Stimulated activated CD8-positive, alpha-beta memory T cell treated with anti-CD3 and anti-CD28 coated beads, Interleukin-15, amount 100 ng/mL, for 4 hours (primary cell): ENCODE data around the gene PELI1.
"Not testable (repeated sequence)": the region's sequence is repeated elsewhere in the genome, so short reads cannot be mapped to it uniquely, and the experiment has no call there.

Experiments used
- DNase-seq, 2 donors: peaks; one replicate each; pipeline ENCODE4 v3.0.0-alpha.2; 2020; ENCODE audit warnings: low read depth in 2 of 2

The PELI1 gene

DNA sequence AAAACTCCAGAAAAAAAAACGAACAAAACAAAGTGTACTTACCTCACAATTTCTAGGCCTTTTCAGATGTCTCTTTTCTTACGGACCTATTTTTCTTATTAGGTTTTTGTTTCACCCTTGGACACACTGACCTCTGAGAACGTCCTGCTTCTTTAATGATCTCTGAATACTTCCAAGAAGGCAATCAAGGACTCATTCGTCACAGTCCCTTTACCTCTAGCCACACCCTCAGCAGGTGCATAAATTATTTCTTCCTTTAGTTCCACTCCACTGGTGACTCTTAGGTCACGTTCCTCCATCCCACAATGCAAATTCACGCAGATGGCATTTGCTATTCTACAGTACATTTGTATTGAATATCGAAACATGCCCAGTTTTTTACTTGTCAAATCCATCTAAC lies 21.9 kb downstream of the PELI1 start:
- no peak for DNase-seq

DNA sequence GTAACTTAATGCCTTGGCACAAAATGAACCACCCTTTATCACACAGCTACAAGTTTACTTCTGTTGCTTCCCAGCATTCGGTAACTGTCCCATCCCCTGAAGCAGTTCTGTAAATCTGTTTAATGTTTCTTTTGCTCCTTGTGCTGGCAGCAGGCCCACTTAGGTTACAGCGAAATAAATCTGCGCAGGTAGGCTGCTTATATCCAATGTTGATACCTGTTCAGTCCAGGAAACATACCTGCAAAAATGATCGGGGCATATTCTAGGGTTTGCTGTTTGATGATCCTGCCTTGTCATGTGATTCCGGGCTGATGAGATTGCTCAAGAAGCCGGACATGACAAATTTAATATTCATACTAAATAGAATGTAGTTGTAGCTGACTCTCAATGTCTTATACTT lies 23.3 kb downstream of the PELI1 start:
- DNase-seq = no peak

DNA sequence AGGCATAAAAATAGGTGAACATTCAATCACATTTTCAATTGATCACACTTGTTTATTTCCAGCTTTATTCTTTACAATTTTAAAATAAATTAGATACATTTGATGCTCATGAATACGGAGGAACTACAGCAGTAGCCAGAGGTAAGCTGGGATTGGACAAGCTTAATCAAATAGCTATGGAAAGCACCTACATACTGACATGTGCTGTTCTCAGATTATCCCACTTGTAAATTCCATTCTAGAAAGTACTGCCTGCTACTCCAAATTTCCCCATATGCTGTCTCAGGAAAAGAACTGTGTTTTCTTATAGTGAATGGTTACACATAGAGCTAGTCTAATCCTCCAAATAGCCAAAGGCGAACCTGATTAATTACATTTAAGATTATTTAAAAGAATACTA lies 24.2 kb downstream of the PELI1 start:
- no peak for DNase-seq

DNA sequence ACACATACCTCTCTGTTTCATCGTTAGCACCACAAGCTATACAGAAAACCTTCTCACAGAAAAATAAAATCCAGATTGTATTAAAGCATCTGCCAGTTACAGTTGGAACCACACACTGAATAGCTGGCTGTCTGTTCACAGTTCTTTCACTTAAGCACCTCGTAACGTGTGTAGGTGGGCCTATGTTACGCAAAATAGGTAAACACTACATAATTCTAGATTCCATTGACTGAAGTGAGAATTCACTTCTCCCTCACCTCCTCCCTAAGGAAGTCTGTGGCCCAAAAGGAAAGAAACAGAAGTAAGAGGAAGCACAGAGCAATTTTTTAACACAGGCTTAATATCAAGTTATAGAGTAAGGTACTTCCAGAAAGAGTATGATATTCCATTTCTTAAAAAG lies 24.9 kb downstream of the PELI1 start:
- DNase-seq = no peak

DNA sequence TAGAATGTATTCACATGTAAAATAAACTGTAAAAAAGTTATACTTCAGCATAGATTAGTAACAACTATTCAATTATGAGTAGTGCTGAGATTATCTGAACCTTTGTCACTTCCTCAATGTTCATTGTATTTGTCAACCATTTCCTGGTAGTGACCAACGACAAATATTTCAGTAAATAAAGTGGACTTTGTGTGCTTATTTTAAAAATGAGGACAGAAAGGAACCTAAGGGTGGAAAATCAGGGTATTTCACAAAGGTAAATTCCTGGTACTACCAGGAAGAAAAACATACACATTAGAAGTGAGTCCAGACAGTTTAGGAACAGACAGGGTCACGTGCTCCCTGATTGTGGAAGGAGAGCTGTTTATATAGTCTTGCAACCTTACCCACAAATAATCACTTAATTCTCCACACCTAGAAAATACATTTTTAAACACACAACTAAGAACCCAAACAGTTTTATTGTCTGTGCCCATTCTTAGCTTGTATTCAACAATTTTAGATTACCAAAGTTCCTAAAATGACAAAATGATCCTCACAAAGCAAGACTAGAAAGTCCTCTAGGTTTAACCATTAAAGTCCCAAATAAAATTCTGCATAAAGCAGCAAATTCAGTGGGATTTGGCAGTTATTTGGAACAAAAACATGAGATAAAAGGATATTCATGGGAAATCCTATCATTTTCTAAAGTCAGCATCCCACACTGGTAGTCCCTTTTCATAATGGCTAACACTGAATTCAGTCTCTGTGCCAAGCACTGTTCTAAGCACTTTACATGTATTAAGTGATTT lies 28.2 kb downstream of the PELI1 start:
- DNase-seq = no peak

DNA sequence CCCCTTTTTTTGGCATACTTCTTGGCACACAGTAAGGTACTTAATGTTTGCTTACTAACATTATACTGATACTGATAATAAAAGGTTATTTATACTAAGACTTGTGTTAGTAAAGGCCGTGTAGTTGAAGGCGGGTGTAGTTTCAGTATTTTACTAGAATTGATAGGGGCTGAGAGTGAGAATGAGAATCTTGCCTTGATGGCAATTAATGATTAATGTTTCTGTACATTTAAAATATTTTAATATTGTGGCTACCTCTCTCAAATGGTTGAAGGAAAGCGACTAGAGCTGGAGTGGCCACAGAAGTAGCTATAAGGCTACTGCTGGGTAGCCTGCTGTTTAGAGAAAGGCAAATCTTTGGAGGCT lies 29.3 kb downstream of the PELI1 start:
- DNase-seq = no peak

DNA sequence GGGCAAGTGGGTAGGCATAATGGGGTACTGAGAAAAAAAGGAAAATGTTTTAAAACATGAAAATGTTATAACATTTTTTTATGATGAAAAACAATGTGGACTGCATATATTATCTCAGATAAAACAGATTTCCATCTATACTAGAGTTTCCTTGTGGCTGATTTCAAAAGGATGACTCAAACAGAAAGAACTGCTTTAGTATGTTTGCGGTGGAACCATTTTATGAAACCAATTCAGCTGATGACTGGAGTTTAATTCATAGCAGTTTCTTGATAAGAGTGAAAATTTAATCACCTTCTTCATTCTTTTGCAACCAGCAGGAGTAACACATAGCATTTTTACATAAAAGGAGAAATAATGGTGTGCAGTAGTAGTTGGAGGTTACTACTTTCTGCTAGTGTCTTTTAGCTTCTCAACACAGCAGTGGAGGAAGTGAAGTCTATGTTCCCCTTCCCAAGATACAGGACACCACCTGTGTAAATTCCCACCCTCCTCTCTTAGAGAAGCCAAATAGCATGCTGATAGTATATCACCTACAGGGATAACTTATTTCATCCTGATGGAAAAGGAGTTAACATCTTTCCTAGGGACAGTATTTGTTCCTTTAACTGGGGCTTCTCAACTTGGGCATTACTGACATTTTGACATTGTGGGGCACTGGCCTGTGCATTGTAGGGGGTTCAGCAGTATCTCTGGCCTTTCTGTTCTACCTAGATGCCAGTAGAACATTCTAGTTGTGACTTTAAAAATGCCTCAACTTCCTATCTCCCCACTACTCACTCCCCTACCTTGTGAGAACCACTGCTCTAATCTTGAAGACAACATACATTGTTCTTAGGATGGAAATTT lies 29.9 kb downstream of the PELI1 start:
- no peak for DNase-seq

DNA sequence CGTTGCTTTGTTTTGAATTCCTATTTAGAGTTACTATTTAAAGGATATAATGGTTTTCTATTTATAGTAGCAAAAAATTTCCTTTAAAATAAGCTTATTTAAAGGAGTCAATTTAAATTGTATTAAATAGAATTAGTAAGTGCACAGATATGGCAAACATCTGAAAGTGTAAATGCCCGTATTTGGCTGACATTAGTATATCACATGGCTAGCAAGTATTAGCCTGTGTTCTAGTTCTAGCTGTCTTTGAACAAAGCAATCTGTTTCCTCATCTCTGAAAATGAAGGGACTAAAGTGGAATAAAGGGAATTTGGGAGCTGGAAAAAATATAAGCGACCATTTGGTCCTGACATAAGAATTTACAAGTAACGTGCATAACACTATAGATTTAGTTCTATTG lies 32.2 kb downstream of the PELI1 start:
- no peak for DNase-seq

DNA sequence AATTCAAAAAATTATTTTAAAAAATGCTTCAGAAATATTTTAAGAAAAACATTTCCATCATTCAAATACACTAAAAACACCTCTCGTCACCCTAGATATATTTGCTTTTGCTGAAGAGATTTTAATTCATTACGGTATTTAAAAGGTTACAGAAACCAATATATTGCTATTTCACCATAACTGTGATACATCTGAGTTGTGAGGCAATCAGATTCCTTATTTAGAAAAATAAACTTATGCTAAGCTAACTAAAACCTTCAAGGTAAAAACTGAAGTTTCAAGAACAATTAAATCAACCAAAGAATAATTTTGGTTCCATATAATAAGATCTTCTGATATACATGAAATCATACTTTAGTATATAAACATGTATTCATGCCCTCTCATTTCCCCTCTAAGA lies 32.8 kb downstream of the PELI1 start:
- no peak for DNase-seq

DNA sequence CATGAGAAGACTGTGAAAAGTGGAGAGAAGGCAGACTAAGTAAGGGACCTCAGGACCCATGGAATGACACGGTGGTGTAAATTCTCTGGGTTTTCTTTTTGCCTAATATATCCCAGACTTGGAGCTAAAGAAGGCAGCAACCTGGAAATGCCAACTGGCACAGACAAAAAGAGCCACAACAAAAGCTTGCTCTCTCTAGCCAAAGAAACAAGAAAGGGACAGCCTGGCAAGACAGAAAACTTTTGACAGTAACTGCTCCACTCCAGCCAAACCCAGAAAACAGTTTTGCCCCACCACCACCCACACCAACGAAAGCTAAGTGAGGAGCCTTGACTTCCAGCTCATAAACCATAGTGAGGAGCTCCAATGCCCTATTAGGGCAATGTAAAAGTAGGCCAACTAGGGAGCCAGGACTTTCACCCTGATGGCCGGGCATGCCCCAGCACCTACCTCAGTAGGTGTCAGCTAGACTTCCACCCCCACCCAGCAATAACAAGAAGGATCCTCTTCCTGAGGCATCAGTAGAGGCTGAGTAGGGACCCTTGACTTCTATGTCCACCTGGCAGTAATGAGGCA lies 35.5 kb downstream of the PELI1 start:
- no peak for DNase-seq

DNA sequence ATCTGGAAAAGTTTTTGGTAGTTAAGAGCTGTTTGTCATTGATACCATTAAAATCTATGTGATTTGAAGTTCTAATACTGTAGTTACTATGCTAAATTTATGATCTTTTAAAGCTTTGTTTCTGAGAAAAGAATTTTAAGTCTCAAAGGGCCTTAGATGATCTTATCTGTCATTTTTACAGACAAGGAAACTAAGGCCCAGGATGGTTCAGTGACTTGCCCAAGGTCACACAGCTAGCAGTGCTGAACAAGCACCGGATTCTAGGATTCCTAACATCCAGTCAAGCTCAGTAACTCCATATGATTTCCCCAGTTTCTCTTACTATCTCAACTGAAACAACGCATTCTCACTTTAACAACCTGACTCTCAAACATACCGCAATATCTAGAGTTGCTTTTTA lies 37.7 kb downstream of the PELI1 start:
- no peak for DNase-seq

DNA sequence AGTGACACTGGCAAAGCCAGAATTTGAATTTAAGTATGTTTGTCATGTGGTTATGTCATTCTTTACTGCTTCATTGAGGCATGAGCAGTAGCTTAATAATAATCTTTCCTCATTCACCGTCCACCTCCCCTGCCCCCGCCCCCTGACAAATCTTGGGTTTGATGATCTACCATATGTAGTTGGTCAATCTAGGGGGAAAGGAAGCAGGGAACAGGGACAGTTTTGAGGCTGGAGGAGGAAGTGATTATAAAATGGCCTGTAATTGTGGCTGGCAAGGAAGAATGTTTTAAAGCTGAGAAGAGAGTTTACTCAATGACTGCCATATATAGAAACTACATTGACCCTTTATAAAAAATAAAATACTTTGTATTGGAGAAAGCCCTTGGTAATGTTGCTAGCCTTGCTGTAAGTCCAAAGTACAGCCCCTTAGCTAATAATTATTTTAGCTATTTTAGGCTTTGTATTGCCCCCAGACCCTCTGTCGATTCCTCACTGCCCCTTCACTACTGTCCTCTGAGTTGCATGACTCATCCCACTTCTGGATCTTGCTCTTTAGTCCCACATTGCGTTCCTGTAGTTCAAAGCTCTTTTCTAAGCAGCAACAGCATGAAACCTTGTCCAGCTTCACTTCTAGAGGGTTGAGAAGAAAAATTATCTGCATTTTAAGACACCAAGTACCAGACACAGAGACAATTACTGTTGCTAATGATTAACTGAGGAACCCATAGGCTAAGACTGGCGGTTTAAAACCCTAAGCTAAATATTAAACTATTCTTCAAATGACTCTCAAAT lies 38.4 kb downstream of the PELI1 start:
- DNase-seq = no peak

DNA sequence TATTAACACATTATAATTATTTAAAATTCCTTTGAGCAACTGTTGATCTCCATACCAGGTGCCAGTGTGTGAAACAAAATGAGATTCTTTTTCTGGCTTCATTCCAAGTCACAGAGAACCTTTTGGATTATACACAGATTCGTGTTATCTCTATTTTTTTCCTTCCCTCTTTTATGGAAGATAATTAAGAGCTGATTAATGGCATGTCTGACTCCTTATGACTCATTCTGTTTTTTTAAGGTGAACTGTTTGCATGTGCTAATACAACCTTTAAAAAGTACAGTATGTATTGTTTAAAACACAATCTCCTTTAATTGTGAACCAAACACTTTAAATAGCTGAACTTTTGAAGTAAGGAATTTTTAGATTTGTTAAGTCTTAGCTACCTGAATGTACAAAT lies 39.3 kb downstream of the PELI1 start:
- DNase-seq = no peak

DNA sequence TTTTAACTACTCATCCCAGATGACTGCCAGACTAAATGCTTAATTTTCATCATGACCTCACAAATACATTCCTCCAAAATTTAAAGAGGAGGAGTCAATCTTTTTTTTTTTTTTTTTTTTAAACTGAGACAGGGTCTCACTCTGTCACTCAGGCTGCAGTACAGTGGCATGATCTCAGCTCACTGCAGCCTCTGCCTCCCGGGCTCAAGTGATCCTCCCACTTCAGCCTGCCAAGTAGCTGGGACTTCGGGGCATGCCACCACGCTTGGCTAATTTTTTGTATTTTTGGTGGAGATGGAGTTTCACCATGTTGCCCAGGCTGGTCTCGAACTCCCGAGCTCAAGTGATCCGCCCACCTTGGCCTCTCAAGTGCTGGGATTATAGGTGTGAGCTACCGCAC lies 41.5 kb downstream of the PELI1 start:
- DNase-seq = not testable (repeated sequence)

DNA sequence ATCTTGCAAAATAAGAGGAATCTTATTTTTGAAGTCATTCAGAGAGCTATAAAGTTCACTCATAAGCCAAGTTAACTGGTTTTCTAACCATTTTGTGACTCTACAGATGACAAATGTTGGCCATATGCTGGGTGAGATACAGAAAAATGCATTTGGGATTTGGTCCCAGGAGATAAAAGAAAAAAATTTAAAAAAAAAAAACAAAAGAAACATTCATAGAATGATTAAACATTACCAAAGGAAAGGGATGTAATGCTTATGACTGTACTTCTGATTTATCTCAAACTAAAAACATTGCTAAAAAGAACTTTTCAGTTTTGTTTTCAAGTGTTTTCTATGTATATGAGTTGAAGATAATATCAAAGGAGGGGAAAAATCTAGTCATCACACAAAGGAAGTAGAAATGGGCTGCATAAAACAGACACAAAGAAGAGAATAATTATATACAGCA lies 43.1 kb downstream of the PELI1 start:
- no peak for DNase-seq

DNA sequence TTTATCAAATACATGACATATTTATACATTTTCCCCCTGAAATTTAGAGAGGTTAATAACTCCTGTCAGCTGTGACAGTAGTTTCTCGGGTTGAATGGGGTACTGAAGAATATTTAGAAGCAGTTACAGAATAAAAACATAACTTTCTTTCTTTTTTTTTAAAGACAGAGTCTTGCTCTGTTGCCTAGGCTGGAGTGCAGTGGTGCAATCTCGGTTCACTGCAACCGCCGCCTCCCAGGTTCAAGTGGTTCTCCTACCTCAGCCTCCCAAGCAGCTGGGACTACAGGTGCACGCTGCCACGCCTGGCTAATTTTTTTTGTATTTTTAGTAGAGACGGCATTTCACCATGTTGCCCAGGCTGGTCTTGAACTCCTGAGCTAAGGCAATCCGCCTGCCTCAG lies 43.6 kb downstream of the PELI1 start:
- not testable (repeated sequence) for DNase-seq

DNA sequence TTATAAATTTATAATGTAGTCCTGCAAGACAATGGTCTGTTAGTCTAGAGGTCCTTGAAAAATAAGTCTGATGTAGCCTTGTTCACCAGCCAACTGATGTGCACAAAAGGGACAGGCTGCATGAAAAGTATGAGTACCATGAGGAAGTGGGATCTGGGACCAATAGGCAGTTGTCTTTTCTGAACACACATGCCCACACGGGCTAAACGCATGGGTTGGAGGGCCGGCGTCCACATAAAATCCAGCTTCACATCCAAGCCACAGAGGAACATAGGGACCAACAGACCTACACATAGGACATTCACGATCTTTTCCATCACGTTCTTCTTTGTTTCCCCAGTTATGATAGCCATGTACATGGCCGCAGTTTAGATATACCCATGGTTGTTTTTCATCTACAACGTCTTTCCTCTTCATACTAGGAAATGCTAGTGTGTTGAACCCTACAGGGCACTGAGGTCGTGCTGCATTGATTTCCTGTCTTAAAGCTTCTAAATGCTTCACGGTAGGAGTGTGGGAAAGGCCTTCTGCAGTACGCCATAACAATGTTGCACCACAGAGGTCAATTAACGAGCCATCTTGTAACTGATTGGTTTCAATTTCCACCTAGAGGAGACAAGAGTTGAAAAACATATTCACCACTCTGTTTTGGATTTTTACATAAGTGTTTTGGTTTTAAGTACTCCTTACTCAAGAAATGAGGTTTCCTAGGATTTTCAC lies 49.4 kb downstream of the PELI1 start:
- DNase-seq = no peak

DNA sequence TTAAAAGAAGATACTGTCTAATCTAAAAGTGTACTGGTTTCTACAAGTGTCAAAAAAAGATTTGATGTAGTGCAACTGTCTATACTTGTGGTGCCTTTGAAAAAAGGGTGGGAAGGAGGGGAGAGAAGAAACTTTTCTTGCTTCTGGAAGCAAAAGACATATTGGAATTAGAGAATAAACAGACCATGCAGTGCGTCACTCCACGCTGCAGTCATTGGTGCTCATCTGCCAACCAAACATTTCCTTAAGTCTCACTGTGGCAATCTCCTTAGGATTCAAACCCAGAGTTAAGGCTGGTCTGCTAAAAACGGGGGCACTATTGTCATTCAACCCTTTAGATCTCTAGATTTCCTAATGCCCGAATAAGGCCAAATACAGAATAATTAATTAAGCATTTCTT lies 50.9 kb downstream of the PELI1 start:
- no peak for DNase-seq

DNA sequence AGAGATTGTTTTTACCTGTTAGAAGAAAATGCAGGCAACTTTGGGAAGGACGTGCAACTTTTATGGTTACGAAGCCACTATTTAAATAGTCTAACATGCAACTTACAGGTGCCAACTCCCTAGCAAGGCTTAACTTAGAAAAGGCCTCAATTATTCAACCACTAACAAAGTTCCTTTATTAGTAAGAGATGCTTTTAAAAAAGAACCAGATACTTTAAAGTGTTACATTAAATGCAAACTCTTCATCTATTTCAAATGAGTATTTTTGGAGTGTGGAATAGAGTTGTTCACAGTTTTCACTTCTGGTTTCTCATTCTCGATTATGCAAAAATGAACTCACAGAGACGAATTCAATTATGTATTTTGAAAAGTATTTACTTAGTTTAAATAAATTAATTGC lies 51.7 kb downstream of the PELI1 start:
- no peak for DNase-seq

DNA sequence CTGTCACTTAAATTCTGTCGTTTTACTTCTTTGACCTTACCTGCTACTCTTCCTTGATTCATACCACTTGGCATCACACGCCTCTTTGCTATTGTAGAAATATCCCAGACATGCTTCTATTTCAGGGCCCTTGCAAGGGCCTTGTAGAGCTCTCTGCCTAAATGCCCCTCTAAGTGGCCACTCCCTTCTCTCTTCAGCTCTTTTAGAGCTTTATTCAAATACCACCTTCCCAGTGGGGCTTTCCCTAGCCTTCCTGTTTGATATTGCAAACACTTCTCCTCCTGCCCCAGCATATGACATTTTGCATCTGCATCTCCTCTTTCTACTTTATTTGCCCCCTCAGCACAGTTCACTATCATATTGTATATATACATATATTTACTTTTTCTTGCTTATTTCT lies 54.0 kb downstream of the PELI1 start:
- no peak for DNase-seq

DNA sequence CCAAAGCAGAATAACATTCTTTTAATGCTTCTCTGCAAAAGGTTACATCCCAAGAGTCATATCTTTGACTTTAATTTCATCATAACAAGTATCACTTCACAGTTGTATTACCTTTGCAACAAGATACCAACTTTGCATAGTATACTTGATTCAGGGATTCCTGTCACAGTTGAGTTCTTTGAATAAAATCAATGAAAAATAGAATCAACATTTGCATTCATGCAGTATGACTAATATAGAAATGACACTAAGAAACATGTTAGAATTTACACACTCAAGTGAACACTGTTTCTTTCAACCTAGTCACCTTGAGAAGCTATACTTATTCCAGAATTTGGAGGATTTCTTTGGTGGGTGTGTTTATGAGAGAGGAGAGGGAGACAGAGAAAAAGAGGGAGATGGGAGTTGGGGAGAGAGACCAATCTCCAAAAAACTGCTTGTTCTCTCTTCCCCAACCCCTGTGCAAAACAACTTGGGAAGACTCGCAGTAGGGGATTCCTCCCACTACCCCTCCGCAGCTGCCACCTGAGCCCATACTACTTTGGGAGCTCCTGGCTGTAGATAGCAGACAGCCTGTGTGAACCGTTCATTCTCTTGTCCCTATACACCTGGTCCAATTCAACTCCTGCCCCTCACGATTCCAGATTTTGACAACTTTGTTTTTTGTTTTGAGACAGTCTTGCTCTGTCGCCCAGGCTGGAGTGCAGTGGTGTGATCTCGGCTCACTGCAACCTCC lies 57.7 kb downstream of the PELI1 start:
- no peak for DNase-seq
